Measurements from ENCODE around the gene PEAK3.

Gene PEAK3

GRCh38 chr19:2315818-2316353 is 33.9 kb upstream of the PEAK3 start:
- DNase-seq (ENCODE audit: extremely low read depth in 1 of 2, low read depth in 1 of 2) = no peak

GRCh38 chr19:2315121-2315817 is 33.3 kb upstream of the PEAK3 start:
- no peak for DNase-seq (ENCODE audit: extremely low read depth in 1 of 2, low read depth in 1 of 2)

- DNase-seq (ENCODE audit: extremely low read depth in 1 of 2, low read depth in 1 of 2) = no peak
Measured at GRCh38 chr19:2312820-2313501, 31.0 kb upstream of the PEAK3 start.

GRCh38 chr19:2311093-2311492 is 29.1 kb upstream of the PEAK3 start:
- DNase-seq (ENCODE audit: extremely low read depth in 1 of 2, low read depth in 1 of 2) = no peak

GRCh38 chr19:2309734-2310362 is 27.9 kb upstream of the PEAK3 start:
- no peak for DNase-seq (ENCODE audit: extremely low read depth in 1 of 2, low read depth in 1 of 2)

GRCh38 chr19:2308114-2308556 is 26.2 kb upstream of the PEAK3 start, which contains the start of gene LINGO3:
Gene LINGO3, minus strand, starts transcription at chr19:2308154. Its CDS starts 16,378 bp downstream, at chr19:2291776.
- no peak for DNase-seq (ENCODE audit: extremely low read depth in 1 of 2, low read depth in 1 of 2)

- DNase-seq (ENCODE audit: extremely low read depth in 1 of 2, low read depth in 1 of 2) = no peak
Measured at GRCh38 chr19:2307518-2308012, 25.6 kb upstream of the PEAK3 start.

GRCh38 chr19:2306971-2307370 is 25.0 kb upstream of the PEAK3 start:
- DNase-seq (ENCODE audit: extremely low read depth in 1 of 2, low read depth in 1 of 2) = no peak

GRCh38 chr19:2306281-2306806 is 24.4 kb upstream of the PEAK3 start:
- no peak for DNase-seq (ENCODE audit: extremely low read depth in 1 of 2, low read depth in 1 of 2)

- no peak for DNase-seq (ENCODE audit: extremely low read depth in 1 of 2, low read depth in 1 of 2)
Measured at GRCh38 chr19:2305452-2306280, 23.7 kb upstream of the PEAK3 start.

- DNase-seq (ENCODE audit: extremely low read depth in 1 of 2, low read depth in 1 of 2) = no peak
Measured at GRCh38 chr19:2303211-2303798, 21.3 kb upstream of the PEAK3 start.

GRCh38 chr19:2302319-2303210 is 20.6 kb upstream of the PEAK3 start:
- no peak for DNase-seq (ENCODE audit: extremely low read depth in 1 of 2, low read depth in 1 of 2)

GRCh38 chr19:2300533-2300932 is 18.6 kb upstream of the PEAK3 start:
- DNase-seq (ENCODE audit: extremely low read depth in 1 of 2, low read depth in 1 of 2) = no peak

GRCh38 chr19:2296141-2296540 is 14.2 kb upstream of the PEAK3 start:
- no peak for DNase-seq (ENCODE audit: extremely low read depth in 1 of 2, low read depth in 1 of 2)

GRCh38 chr19:2294687-2295335 is 12.8 kb upstream of the PEAK3 start:
- no peak for DNase-seq (ENCODE audit: extremely low read depth in 1 of 2, low read depth in 1 of 2)

- DNase-seq (ENCODE audit: extremely low read depth in 1 of 2, low read depth in 1 of 2) = no peak
Measured at GRCh38 chr19:2291185-2291751, 9.3 kb upstream of the PEAK3 start.

- DNase-seq (ENCODE audit: extremely low read depth in 1 of 2, low read depth in 1 of 2) = no peak
Measured at GRCh38 chr19:2290441-2291184, 8.6 kb upstream of the PEAK3 start.
